GM18502 (cell line): ENCODE measurements around the gene AGTR1.
A peak's percentile ranks its signal among the peaks of the same experiment; 100 is the strongest.
"Not testable (repeated sequence)": the region's sequence is repeated elsewhere in the genome, so short reads cannot be mapped to it uniquely, and the experiment has no call there.

Source experiments
- ATAC-seq: cut with Tn5 transposase; IDR thresholded peaks from one replicate; pipeline ENCODE4 v1.9.1; 2021; ENCODE audit warnings: mild to moderate bottlenecking; ENCODE audit not compliant: unreplicated experiment, poor library complexity

The AGTR1 gene

GRCh38 chr3:148717885-148718561 lies 20.3 kb downstream of the AGTR1 start:
- ATAC-seq: no peak

- ATAC-seq: no peak
Observed at GRCh38 chr3:148718982-148719862, 21.5 kb downstream of the AGTR1 start.

- ATAC-seq: no peak
Observed at GRCh38 chr3:148720873-148721272, 23.2 kb downstream of the AGTR1 start.

- ATAC-seq: no peak
Observed at GRCh38 chr3:148723631-148724030, 25.9 kb downstream of the AGTR1 start.

GRCh38 chr3:148727231-148727630 lies 29.5 kb downstream of the AGTR1 start:
- peak; percentile 89 for ATAC-seq

- no peak for ATAC-seq
Observed at GRCh38 chr3:148728753-148729152, 31.1 kb downstream of the AGTR1 start.

GRCh38 chr3:148729476-148730055 lies 31.9 kb downstream of the AGTR1 start:
- no peak for ATAC-seq

GRCh38 chr3:148730676-148731075 lies 33.0 kb downstream of the AGTR1 start:
- ATAC-seq: no peak

GRCh38 chr3:148735597-148735996 lies 37.9 kb downstream of the AGTR1 start:
- no peak for ATAC-seq

GRCh38 chr3:148736086-148736485 lies 38.4 kb downstream of the AGTR1 start:
- no peak for ATAC-seq

- no peak for ATAC-seq
Observed at GRCh38 chr3:148737104-148737530, 39.4 kb downstream of the AGTR1 start.

GRCh38 chr3:148739720-148740119 lies 42.0 kb downstream of the AGTR1 start:
- ATAC-seq: no peak

- ATAC-seq: no peak
Observed at GRCh38 chr3:148740291-148740690, 42.6 kb downstream of the AGTR1 start.

GRCh38 chr3:148741219-148741618 lies 43.5 kb downstream of the AGTR1 start:
- ATAC-seq: no peak

- no peak for ATAC-seq
Observed at GRCh38 chr3:148742118-148742517, 44.4 kb downstream of the AGTR1 start.

- ATAC-seq: no peak
Observed at GRCh38 chr3:148746053-148746452, 48.4 kb downstream of the AGTR1 start.

GRCh38 chr3:148748283-148748682 lies 50.6 kb downstream of the AGTR1 start:
- ATAC-seq: no peak

- ATAC-seq: no peak
Observed at GRCh38 chr3:148750296-148750695, 52.6 kb downstream of the AGTR1 start.

- no peak for ATAC-seq
Observed at GRCh38 chr3:148751461-148751860, 53.8 kb downstream of the AGTR1 start.

- not testable (repeated sequence) for ATAC-seq
Observed at GRCh38 chr3:148753385-148753784, 55.7 kb downstream of the AGTR1 start.

- ATAC-seq: no peak
Observed at GRCh38 chr3:148755570-148755969, 57.9 kb downstream of the AGTR1 start.
